Smooth muscle cell (in vitro differentiated cells): ENCODE measurements around the gene MORN1. TPM values are rescaled to one million over a fixed set of nuclear protein-coding genes. Genes with fewer than 3 reads are reported as not detected.

Experiments
- DNase-seq: peaks from one replicate; lab custom pipeline; 2025; ENCODE audit not compliant: unreplicated experiment; lab: John Stamatoyannopoulos, UW
- H2AFZ ChIP-seq: fragments of 200-600 bp; sonication (generic); 2 replicates; pipeline ENCODE4 v1.6.0; 2016; ENCODE audit warnings: antibody characterized with exemption, low read depth, mild to moderate bottlenecking
- H3F3A ChIP-seq: fragments of 200-600 bp; sonication (generic); 2 replicates; pipeline ENCODE4 v1.6.0; 2017; ENCODE audit warnings: antibody characterized with exemption, low read depth
- H3K27ac ChIP-seq: fragments of 200-600 bp; sonication (generic); 2 replicates; pipeline ENCODE4 v1.5.1; 2016; ENCODE audit warnings: low read depth, mild to moderate bottlenecking
- H3K27me3 ChIP-seq: fragments of 200-600 bp; sonication (generic); 2 replicates; pipeline ENCODE4 v1.6.1; 2016; ENCODE audit warnings: low read depth, mild to moderate bottlenecking
- H3K36me3 ChIP-seq: fragments of 200-600 bp; sonication (generic); 2 replicates; pipeline ENCODE4 v1.5.1; 2016; ENCODE audit warnings: low read depth
- H3K4me1 ChIP-seq: fragments of 200-600 bp; sonication (generic); 2 replicates; pipeline ENCODE4 v1.5.1; 2016; ENCODE audit warnings: low read depth
- H3K4me2 ChIP-seq: fragments of 200-600 bp; sonication (generic); 2 replicates; pipeline ENCODE4 v1.6.0; 2016; ENCODE audit warnings: mild to moderate bottlenecking
- H3K4me3 ChIP-seq: fragments of 200-600 bp; sonication (generic); 2 replicates; pipeline ENCODE4 v1.5.1; 2016; ENCODE audit warnings: mild to moderate bottlenecking
- H3K79me2 ChIP-seq: fragments of 200-600 bp; sonication (generic); 2 replicates; pipeline ENCODE4 v1.6.0; 2016; ENCODE audit warnings: low read depth, mild to moderate bottlenecking
- H3K9ac ChIP-seq: fragments of 200-600 bp; sonication (generic); 2 replicates; pipeline ENCODE4 v1.6.0; 2016; ENCODE audit warnings: low read depth
- H3K9me3 ChIP-seq: fragments of 200-600 bp; sonication (generic); replicated peaks from 2 replicates; pipeline ENCODE4 v1.5.1; 2016; ENCODE audit warnings: low read depth
- H4K20me1 ChIP-seq: fragments of 200-600 bp; sonication (generic); 2 replicates; pipeline ENCODE4 v1.6.0; 2016; ENCODE audit warnings: low read depth
- CTCF ChIP-seq: fragments of 200-600 bp; sonication (generic); IDR thresholded peaks from 2 replicates; pipeline ENCODE4 v1.5.1; 2017; ENCODE audit warnings: borderline replicate concordance, mild to moderate bottlenecking, antibody characterized with exemption; ENCODE audit not compliant: insufficient read depth, poor library complexity, severe bottlenecking
- WGBS: methylation state at CpG from one replicate; pipeline ENCODE4 v1.1.7; 2016; ENCODE audit warnings: low lambda C conversion rate; 5-methylcytosine and 5-hydroxymethylcytosine counted together
- polyA plus RNA-seq: library from polyadenylated mRNA; unstranded; fragments of >200 nt; fragmentation: Nextera tagmentation; extraction: Ambion mirVana; gene quantifications from 2 replicates; pipeline ENCODE4 v1.2.1, GENCODE V29; 2016
- total RNA-seq: library from RNA; depleted of rRNA; stranded (reverse); fragments of >200 nt; gene quantifications from 2 replicates; pipeline ENCODE4 v1.2.3, GENCODE V29; 2014

MORN1 gene
- total and polyA plus RNA-seq, 2 experiments from 2014 or later, result 4.9 to 6.2 TPM

- peaks cover 37% of the 10 kb centered on the region for H3K4me1 ChIP-seq
- peaks cover 16% of the 10 kb centered on the region for H3F3A ChIP-seq
- H2AFZ ChIP-seq, result no peak overlapping the region
- no peaks in the 10 kb centered on the region for H3K36me3 ChIP-seq
- H3K9me3 ChIP-seq, result no peaks in the 10 kb centered on the region
- H3K9ac ChIP-seq, result peak overlapping the region; percentile 89
- peak overlapping the region; percentile 97 for H3K4me2 ChIP-seq
- TF ChIP-seq CTCF, result no peak
- H4K20me1 ChIP-seq, result no peaks in the 10 kb centered on the region
- peak overlapping the region; percentile 91 for H3K27ac ChIP-seq
- DNase-seq, result no peak
- 46% methylated on average over 18 of the region's 18 CpGs for WGBS
- H3K79me2 ChIP-seq, result peaks cover 3% of the 10 kb centered on the region
- H3K4me3 ChIP-seq, result peak overlapping the region; percentile 61
- no peaks in the 10 kb centered on the region for H3K27me3 ChIP-seq
These were observed 77.6 kb downstream of the MORN1 start for GRCh38 chr1:2313651-2314261.

- DNase-seq, result no peak
- H3K9ac ChIP-seq, result no peak overlapping the region
- no peak overlapping the region for H3K4me2 ChIP-seq
These were observed 78.6 kb downstream of the MORN1 start for GRCh38 chr1:2312515-2313301.

GRCh38 chr1:2312160-2312514 is 79.2 kb downstream of the MORN1 start:
- H3K9me3 ChIP-seq, result no peaks in the 10 kb centered on the region
- no peak for DNase-seq
- peaks cover 14% of the 10 kb centered on the region for H3F3A ChIP-seq
- H4K20me1 ChIP-seq, result no peaks in the 10 kb centered on the region
- 89% methylated on average over 7 of the region's 10 CpGs for WGBS
- TF ChIP-seq CTCF, result no peak
- H3K36me3 ChIP-seq, result peaks cover 8% of the 10 kb centered on the region
- no peak overlapping the region for H3K9ac ChIP-seq
- no peaks in the 10 kb centered on the region for H3K27me3 ChIP-seq
- H3K4me1 ChIP-seq, result peaks cover 33% of the 10 kb centered on the region
- no peak overlapping the region for H3K4me3 ChIP-seq
- H3K27ac ChIP-seq, result peak overlapping the region; percentile 20
- H2AFZ ChIP-seq, result no peak overlapping the region
- H3K79me2 ChIP-seq, result peaks cover 3% of the 10 kb centered on the region
- H3K4me2 ChIP-seq, result no peak overlapping the region

More at GRCh38 chr1:2312515-2313301, 78.6 kb downstream of the MORN1 start:
- no peak for TF ChIP-seq CTCF
- 93% methylated on average over 21 of the region's 24 CpGs for WGBS
- peaks cover 37% of the 10 kb centered on the region for H3K4me1 ChIP-seq
- H3K27ac ChIP-seq, result peak overlapping the region; percentile 11
- H3F3A ChIP-seq, result peaks cover 14% of the 10 kb centered on the region
- no peak overlapping the region for H3K4me3 ChIP-seq
- H3K79me2 ChIP-seq, result peaks cover 3% of the 10 kb centered on the region
- no peaks in the 10 kb centered on the region for H4K20me1 ChIP-seq
- peaks cover 4% of the 10 kb centered on the region for H3K36me3 ChIP-seq
- H2AFZ ChIP-seq, result no peak overlapping the region
- no peaks in the 10 kb centered on the region for H3K27me3 ChIP-seq
- H3K9me3 ChIP-seq, result no peaks in the 10 kb centered on the region
